CD8-positive, alpha-beta memory T cell (primary cell): ENCODE data around the gene ZBTB2. TPM values are rescaled to one million over a fixed set of nuclear protein-coding genes. Genes with fewer than 3 reads are reported as not detected.

Experiments used
- CTCF ChIA-PET: fragments of 350-600 bp; sonication (Branson Sonifier 250); formaldehyde crosslinking; loops from one replicate; lab custom pipeline; 2021; ENCODE audit warnings: antibody characterized with exemption; lab: Charles Lee
- POLR2A ChIA-PET: fragments of 350-600 bp; sonication (Branson Sonifier 250); formaldehyde crosslinking; loops from one replicate; lab custom pipeline; 2021; ENCODE audit warnings: antibody characterized with exemption; lab: Charles Lee
- DNase-seq, 5 donors: peaks; one replicate each; pipeline versions ENCODE4 v3.0.0 to v3.0.0-alpha.2; 2020 to 2022; ENCODE audit warnings: mixed read lengths in 1 of 5
- H3K27ac ChIP-seq: one replicate; pipeline ENCODE4 v1.7.0; 2013; ENCODE audit warnings: low read depth, mild to moderate bottlenecking, low read length, moderate library complexity
- H3K27me3 ChIP-seq: 2 replicates; pipeline ENCODE4 v1.7.0; 2013; ENCODE audit warnings: low read length, mild to moderate bottlenecking; ENCODE audit not compliant: insufficient read depth, poor library complexity, severe bottlenecking
- H3K36me3 ChIP-seq: 2 replicates; pipeline ENCODE4 v1.7.0; 2013; ENCODE audit warnings: mild to moderate bottlenecking, low read length, moderate library complexity; ENCODE audit not compliant: insufficient read depth
- H3K4me1 ChIP-seq: 2 replicates; pipeline ENCODE4 v1.7.0; 2013; ENCODE audit warnings: mild to moderate bottlenecking, low read length, moderate library complexity; ENCODE audit not compliant: insufficient read depth
- H3K4me3 ChIP-seq: 2 replicates; pipeline ENCODE4 v1.7.0; 2013; ENCODE audit warnings: mild to moderate bottlenecking, low read length
- H3K9me3 ChIP-seq: 2 replicates; pipeline ENCODE4 v1.7.0; 2013; ENCODE audit warnings: mild to moderate bottlenecking, low read length
- H3K27ac Mint-ChIP-seq, 8 donors: one replicate each; pipeline ENCODE4 v1.8.0; 2020 to 2021; ENCODE audit warnings: mixed read lengths in 8 of 8, mild to moderate bottlenecking in 6 of 8, inconsistent platforms in 3 of 8, moderate library complexity in 3 of 8
- H3K27me3 Mint-ChIP-seq, 2 donors: one replicate each; pipeline ENCODE4 v1.8.0; 2020 to 2021; ENCODE audit warnings: mixed read lengths in 2 of 2, mild to moderate bottlenecking in 1 of 2, moderate library complexity in 1 of 2
- H3K36me3 Mint-ChIP-seq, 3 donors: one replicate each; pipeline ENCODE4 v1.8.0; 2020 to 2021; ENCODE audit warnings: mixed read lengths in 3 of 3, inconsistent platforms in 1 of 3, mild to moderate bottlenecking in 1 of 3
- H3K4me1 Mint-ChIP-seq, 3 donors: one replicate each; pipeline ENCODE4 v1.8.0; 2020 to 2021; ENCODE audit warnings: mixed read lengths in 3 of 3, inconsistent platforms in 1 of 3, mild to moderate bottlenecking in 1 of 3
- H3K4me3 Mint-ChIP-seq, 7 donors: one replicate each; pipeline ENCODE4 v1.8.0; 2020 to 2021; ENCODE audit warnings: mixed read lengths in 7 of 7, mild to moderate bottlenecking in 6 of 7, moderate library complexity in 4 of 7, inconsistent platforms in 2 of 7
- H3K9me3 Mint-ChIP-seq, 5 donors: one replicate each; pipeline ENCODE4 v1.8.0; 2020 to 2022; ENCODE audit warnings: mixed read lengths in 5 of 5, mild to moderate bottlenecking in 3 of 5, moderate library complexity in 2 of 5, inconsistent platforms in 1 of 5
- polyA plus RNA-seq: library from polyadenylated mRNA; unstranded; fragments of 300-500 nt; fragmentation: Illumina TruSeq; gene quantifications from one replicate; pipeline ENCODE4 v1.2.3, GENCODE V29; 2021
- total RNA-seq, 2 experiments: library from RNA; stranded (reverse); gene quantifications; one replicate each; pipeline ENCODE4 v1.2.3, GENCODE V29; 2021

ZBTB2 gene
- total and polyA plus RNA-seq, 3 experiments from 2014 or later, result 23.4 to 24.3 (median 24.0) TPM

GRCh38 chr6:151432651-151433050 lies 41.3 kb upstream of the ZBTB2 start:
- peak overlapping the region in 1 of 8 donors; percentile 51 for H3K27ac Mint-ChIP-seq
- peaks cover 0 to 60% (median 15%) of the 10 kb centered on the region in 3 donors for H3K36me3 Mint-ChIP-seq
- H3K36me3 ChIP-seq, result peaks cover 17% of the 10 kb centered on the region
- no peaks in the 10 kb centered on the region for H3K4me1 ChIP-seq
- CTCF ChIA-PET, result interaction anchor here (1.5 kb wide), 1 partner anchor 8 kb away, joined by 5 read pairs; no protein-coding TSS in a partner anchor
- no peaks in the 10 kb centered on the region for H3K27me3 Mint-ChIP-seq
- no peak overlapping the region for H3K4me3 ChIP-seq
- H3K27ac ChIP-seq, result no peak overlapping the region
- H3K9me3 ChIP-seq, result no peaks in the 10 kb centered on the region
- H3K4me1 Mint-ChIP-seq, result peaks cover 2 to 15% (median 2%) of the 10 kb centered on the region in 3 donors
- POLR2A ChIA-PET, result no interaction called here
- no peaks in the 10 kb centered on the region for H3K27me3 ChIP-seq
- no peaks in the 10 kb centered on the region for H3K9me3 Mint-ChIP-seq
- DNase-seq, result no peak
- no peak overlapping the region for H3K4me3 Mint-ChIP-seq

- Mint-ChIP-seq H3K9me3 (no peaks in the 10 kb centered on the region), H3K27ac (peak overlapping the region in 2 of 8 donors; percentile 8 to 54), H3K36me3 (peaks cover 0 to 57% (median 16%) of the 10 kb centered on the region in 3 donors), H3K4me1 (peaks cover 0 to 2% (median 0%) of the 10 kb centered on the region in 3 donors), H3K4me3 (peak overlapping the region in 1 of 7 donors; percentile 0), H3K27me3 (no peaks in the 10 kb centered on the region)
- Histone ChIP-seq H3K36me3 (peaks cover 18% of the 10 kb centered on the region), H3K27me3 (no peaks in the 10 kb centered on the region), H3K27ac (no peak overlapping the region), H3K4me3 (no peak overlapping the region), H3K9me3 (no peaks in the 10 kb centered on the region), H3K4me1 (no peaks in the 10 kb centered on the region)
- ChIA-PET POLR2A (no interaction called here), CTCF (no interaction called here)
- no peak for DNase-seq
These were observed 40.0 kb upstream of the ZBTB2 start for GRCh38 chr6:151431337-151431736.

GRCh38 chr6:151430886-151431285 lies 39.5 kb upstream of the ZBTB2 start:
- no peaks in the 10 kb centered on the region for H3K4me1 Mint-ChIP-seq
- peak overlapping the region in 2 of 8 donors; percentile 8 to 54 for H3K27ac Mint-ChIP-seq
- Histone ChIP-seq H3K4me1 (no peaks in the 10 kb centered on the region), H3K27ac (no peak overlapping the region), H3K36me3 (peaks cover 22% of the 10 kb centered on the region), H3K9me3 (no peaks in the 10 kb centered on the region), H3K4me3 (no peak overlapping the region), H3K27me3 (no peaks in the 10 kb centered on the region)
- H3K27me3 Mint-ChIP-seq, result no peaks in the 10 kb centered on the region
- no peak for DNase-seq
- H3K9me3 Mint-ChIP-seq, result no peaks in the 10 kb centered on the region
- H3K36me3 Mint-ChIP-seq, result peaks cover 0 to 60% (median 20%) of the 10 kb centered on the region in 3 donors
- no peak overlapping the region for H3K4me3 Mint-ChIP-seq
- POLR2A ChIA-PET, result no interaction called here
- CTCF ChIA-PET, result no interaction called here

- CTCF ChIA-PET, result no interaction called here
- peaks cover 28% of the 10 kb centered on the region for H3K36me3 ChIP-seq
These were observed 36.9 kb upstream of the ZBTB2 start for GRCh38 chr6:151428093-151428735.

GRCh38 chr6:151425561-151425960 lies 34.2 kb upstream of the ZBTB2 start:
- Histone ChIP-seq H3K27ac (no peak overlapping the region), H3K27me3 (no peaks in the 10 kb centered on the region), H3K4me3 (no peak overlapping the region), H3K9me3 (no peaks in the 10 kb centered on the region), H3K36me3 (peaks cover 22% of the 10 kb centered on the region), H3K4me1 (no peaks in the 10 kb centered on the region)
- H3K4me3 Mint-ChIP-seq, result no peak overlapping the region
- H3K27ac Mint-ChIP-seq, result peak overlapping the region in 2 of 8 donors; percentile 43 to 75
- H3K4me1 Mint-ChIP-seq, result peaks cover 0 to 4% (median 0%) of the 10 kb centered on the region in 3 donors
- CTCF ChIA-PET, result interaction anchor here (1.1 kb wide), 1 partner anchor 91 kb away, joined by 3 read pairs; no protein-coding TSS in a partner anchor
- POLR2A ChIA-PET, result no interaction called here
- H3K27me3 Mint-ChIP-seq, result no peaks in the 10 kb centered on the region
- DNase-seq, result no peak
- H3K36me3 Mint-ChIP-seq, result peaks cover 4 to 67% (median 27%) of the 10 kb centered on the region in 3 donors
- H3K9me3 Mint-ChIP-seq, result no peaks in the 10 kb centered on the region

More at GRCh38 chr6:151428093-151428735, 36.9 kb upstream of the ZBTB2 start:
- H3K36me3 Mint-ChIP-seq, result peaks cover 4 to 71% (median 28%) of the 10 kb centered on the region in 3 donors
- H3K4me1 Mint-ChIP-seq, result peaks cover 0 to 4% (median 0%) of the 10 kb centered on the region in 3 donors
- H3K4me3 ChIP-seq, result no peak overlapping the region
- no peaks in the 10 kb centered on the region for H3K27me3 Mint-ChIP-seq
- H3K9me3 Mint-ChIP-seq, result no peaks in the 10 kb centered on the region
- H3K27ac ChIP-seq, result no peak overlapping the region
- H3K4me3 Mint-ChIP-seq, result no peak overlapping the region
- no peak overlapping the region for H3K27ac Mint-ChIP-seq
- H3K27me3 ChIP-seq, result no peaks in the 10 kb centered on the region
- no peak for DNase-seq
- POLR2A ChIA-PET, result no interaction called here
- H3K4me1 ChIP-seq, result no peaks in the 10 kb centered on the region
- H3K9me3 ChIP-seq, result no peaks in the 10 kb centered on the region

- Mint-ChIP-seq H3K36me3 (peaks cover 4 to 58% (median 19%) of the 10 kb centered on the region in 3 donors), H3K27ac (peak overlapping the region in 1 of 8 donors; percentile 75), H3K4me3 (no peak overlapping the region), H3K27me3 (no peaks in the 10 kb centered on the region), H3K9me3 (no peaks in the 10 kb centered on the region), H3K4me1 (peaks cover 0 to 4% (median 0%) of the 10 kb centered on the region in 3 donors)
- DNase-seq, result no peak
- Histone ChIP-seq H3K27ac (no peak overlapping the region), H3K4me3 (no peak overlapping the region), H3K9me3 (no peaks in the 10 kb centered on the region), H3K4me1 (no peaks in the 10 kb centered on the region), H3K36me3 (peaks cover 15% of the 10 kb centered on the region), H3K27me3 (no peaks in the 10 kb centered on the region)
- ChIA-PET CTCF (no interaction called here), POLR2A (no interaction called here)
These were observed 31.6 kb upstream of the ZBTB2 start for GRCh38 chr6:151422981-151423380.

GRCh38 chr6:151417477-151417876 lies 26.1 kb upstream of the ZBTB2 start:
- no peak for DNase-seq
- Mint-ChIP-seq H3K9me3 (no peaks in the 10 kb centered on the region), H3K36me3 (peaks cover 11 to 60% (median 23%) of the 10 kb centered on the region in 3 donors)

GRCh38 chr6:151414641-151415260 lies 23.4 kb upstream of the ZBTB2 start:
- POLR2A ChIA-PET, result no interaction called here
- peaks cover 23 to 36% (median 26%) of the 10 kb centered on the region in 3 donors for H3K4me1 Mint-ChIP-seq
- no peak overlapping the region for H3K4me3 Mint-ChIP-seq
- no peaks in the 10 kb centered on the region for H3K9me3 Mint-ChIP-seq
- H3K36me3 Mint-ChIP-seq, result peaks cover 11 to 55% (median 20%) of the 10 kb centered on the region in 3 donors
- Histone ChIP-seq H3K27ac (no peak overlapping the region), H3K27me3 (no peaks in the 10 kb centered on the region), H3K4me1 (peaks cover 14% of the 10 kb centered on the region), H3K9me3 (no peaks in the 10 kb centered on the region), H3K36me3 (peaks cover 7% of the 10 kb centered on the region), H3K4me3 (no peak overlapping the region)
- CTCF ChIA-PET, result no interaction called here
- no peak for DNase-seq
- peak overlapping the region in 5 of 8 donors; percentile 14 to 91 (median 39) for H3K27ac Mint-ChIP-seq
- H3K27me3 Mint-ChIP-seq, result no peaks in the 10 kb centered on the region

More at GRCh38 chr6:151417477-151417876, 26.1 kb upstream of the ZBTB2 start:
- Histone ChIP-seq H3K27me3 (no peaks in the 10 kb centered on the region), H3K4me3 (no peak overlapping the region), H3K27ac (no peak overlapping the region), H3K9me3 (no peaks in the 10 kb centered on the region), H3K4me1 (peaks cover 14% of the 10 kb centered on the region), H3K36me3 (peaks cover 4% of the 10 kb centered on the region)
- ChIA-PET POLR2A (no interaction called here), CTCF (interaction anchor here (0.9 to 1.9 kb wide), 2 partner anchors 10 to 11 kb away, joined by 3 to 6 read pairs; no protein-coding TSS in a partner anchor)
- no peak overlapping the region for H3K27ac Mint-ChIP-seq
- no peaks in the 10 kb centered on the region for H3K27me3 Mint-ChIP-seq
- H3K4me1 Mint-ChIP-seq, result peaks cover 22 to 34% (median 25%) of the 10 kb centered on the region in 3 donors
- H3K4me3 Mint-ChIP-seq, result no peak overlapping the region
